ENCODE data around the gene TMCC3.
"Not testable (repeated sequence)": the region's sequence is repeated elsewhere in the genome, so short reads cannot be mapped to it uniquely, and the experiment has no call there.

The TMCC3 gene

DNA sequence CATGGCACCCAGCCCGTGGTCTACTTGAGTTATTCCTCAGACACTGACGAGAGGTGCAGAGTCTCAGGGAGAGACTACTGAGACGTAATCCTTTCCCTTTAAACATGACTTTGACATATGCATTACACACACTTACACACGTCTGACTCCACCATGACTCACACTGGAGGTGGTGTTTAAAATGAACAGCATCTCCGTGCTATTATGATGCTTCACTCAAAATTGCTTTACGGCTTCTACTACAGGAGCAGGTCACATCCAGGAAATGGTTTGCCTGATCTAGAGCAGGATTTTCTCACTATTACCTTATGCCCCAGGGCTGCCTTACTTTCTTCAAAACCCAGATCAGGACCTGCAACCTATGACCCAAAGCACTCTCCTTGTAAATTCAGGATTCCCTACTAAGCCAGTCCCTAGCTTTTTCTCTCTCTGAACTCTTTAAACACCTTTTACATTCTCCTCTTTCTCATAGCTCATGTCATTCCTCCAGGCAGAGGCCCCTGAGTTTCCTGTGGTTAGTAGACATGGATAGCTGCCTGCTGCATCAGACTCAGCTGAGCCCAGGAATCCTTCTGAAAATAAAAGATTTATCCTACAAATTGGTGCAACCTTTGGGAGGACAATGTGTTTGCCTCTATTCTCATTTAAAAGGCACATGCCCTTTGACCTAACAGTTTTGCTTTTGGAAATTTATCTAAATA, 31.2 kb downstream of the TMCC3 start:
- H3K4me3 ChIP-seq (ENCODE audit: low read depth, low read length): no peak overlapping the region
- TF ChIP-seq, protein P1, sequence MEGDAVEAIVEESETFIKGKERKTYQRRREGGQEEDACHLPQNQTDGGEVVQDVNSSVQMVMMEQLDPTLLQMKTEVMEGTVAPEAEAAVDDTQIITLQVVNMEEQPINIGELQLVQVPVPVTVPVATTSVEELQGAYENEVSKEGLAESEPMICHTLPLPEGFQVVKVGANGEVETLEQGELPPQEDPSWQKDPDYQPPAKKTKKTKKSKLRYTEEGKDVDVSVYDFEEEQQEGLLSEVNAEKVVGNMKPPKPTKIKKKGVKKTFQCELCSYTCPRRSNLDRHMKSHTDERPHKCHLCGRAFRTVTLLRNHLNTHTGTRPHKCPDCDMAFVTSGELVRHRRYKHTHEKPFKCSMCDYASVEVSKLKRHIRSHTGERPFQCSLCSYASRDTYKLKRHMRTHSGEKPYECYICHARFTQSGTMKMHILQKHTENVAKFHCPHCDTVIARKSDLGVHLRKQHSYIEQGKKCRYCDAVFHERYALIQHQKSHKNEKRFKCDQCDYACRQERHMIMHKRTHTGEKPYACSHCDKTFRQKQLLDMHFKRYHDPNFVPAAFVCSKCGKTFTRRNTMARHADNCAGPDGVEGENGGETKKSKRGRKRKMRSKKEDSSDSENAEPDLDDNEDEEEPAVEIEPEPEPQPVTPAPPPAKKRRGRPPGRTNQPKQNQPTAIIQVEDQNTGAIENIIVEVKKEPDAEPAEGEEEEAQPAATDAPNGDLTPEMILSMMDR (IDR thresholded peaks at IDR 0.05; ENCODE audit: low read depth, low read length, missing control alignments): no peak
- no peak for DNase-seq (ENCODE audit: low read depth)

DNA sequence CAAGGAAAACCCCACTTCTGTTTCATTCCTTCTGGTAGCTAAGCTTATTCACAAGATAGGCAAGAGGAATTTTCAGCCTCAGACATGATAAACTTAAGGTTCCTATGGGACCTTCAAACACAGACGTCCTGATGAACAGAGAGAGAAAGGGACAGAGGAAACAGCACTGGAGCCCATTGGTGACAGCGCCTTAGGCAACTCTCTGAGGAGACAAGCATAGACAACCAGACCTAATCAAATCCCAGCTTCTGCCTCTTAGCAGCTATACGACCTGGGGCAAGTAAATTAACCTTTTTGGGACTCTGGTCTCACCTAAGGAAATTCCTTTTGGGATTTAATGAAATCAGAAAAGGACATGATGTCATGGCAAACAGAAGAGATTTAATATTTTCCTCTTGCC, 33.3 kb downstream of the TMCC3 start:
- DNase-seq (ENCODE audit: low read depth): no peak
- TF ChIP-seq, protein P1 (IDR thresholded peaks at IDR 0.05; ENCODE audit: low read depth, low read length, missing control alignments): no peak
- no peak overlapping the region for H3K4me3 ChIP-seq (ENCODE audit: low read depth, low read length)

DNA sequence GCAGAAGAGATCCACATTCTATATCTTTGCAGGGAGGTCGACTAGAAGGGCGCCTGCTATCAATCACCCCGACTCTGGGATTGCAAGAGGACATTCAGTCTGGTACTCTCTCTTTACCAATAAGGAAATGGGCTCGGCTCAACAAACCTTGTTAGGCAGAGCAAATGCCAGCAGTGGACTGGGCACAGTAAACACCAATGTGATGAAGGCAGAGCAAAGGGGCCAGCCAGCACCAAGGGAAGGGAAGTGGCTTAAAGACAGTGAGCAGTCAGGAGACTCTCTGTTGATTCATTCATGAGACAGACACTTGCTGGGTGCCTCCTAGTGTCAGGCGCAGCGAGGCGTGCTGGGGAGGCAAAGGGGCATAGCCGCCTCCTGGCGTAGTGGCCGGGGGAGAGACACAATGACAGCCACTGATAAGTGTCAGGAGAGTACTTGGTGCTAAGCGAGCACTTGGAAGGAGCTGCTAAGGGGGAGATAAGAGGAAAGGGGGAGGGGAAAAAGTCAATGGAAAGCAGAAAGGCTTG, 34.1 kb downstream of the TMCC3 start:
- TF ChIP-seq, protein P1 (IDR thresholded peaks at IDR 0.05; ENCODE audit: low read depth, low read length, missing control alignments): no peak
- DNase-seq (ENCODE audit: low read depth): no peak
- H3K4me3 ChIP-seq (ENCODE audit: low read depth, low read length): no peak overlapping the region

DNA sequence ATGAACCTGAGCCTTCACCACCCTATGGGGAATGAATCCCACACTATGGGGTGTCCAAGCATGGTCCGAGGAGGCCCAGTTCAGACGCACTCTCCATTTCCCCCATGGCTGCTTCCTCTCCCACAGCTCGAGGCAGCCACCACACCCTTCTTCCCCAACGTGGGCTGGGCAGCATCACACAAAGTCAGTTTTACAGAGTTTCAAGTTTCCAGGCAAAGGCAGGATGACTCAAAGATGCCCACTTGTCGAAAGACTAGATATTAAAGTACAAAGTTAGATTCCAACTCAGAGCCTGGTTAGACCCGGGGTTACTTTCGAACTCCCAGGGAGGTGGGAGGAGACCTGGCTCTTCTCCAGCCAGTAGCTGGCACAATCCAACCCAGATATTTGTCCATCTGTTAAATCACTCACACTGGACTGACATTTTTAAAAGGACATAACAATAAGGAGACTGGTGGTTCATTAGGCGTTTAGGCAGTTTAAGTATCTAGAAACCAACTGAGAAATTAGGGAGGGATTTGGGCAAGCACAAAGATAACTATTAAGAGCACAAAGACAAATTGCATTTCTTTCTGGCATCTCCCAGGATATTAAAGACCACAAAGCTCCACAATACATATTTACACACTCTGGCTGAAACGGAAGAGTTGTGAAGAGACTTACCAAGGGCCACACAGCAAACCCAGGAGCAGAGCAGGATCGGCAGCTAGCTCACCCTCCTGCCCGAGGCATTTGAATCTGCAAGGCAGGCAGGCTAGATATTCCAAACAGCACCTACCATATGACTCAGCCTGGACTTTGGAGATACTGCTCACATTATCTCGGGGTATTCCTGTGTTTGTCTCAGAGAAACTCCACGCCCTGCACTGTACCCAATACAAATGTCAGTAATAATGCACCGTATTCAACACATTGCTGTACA, 34.8 kb downstream of the TMCC3 start:
- TF ChIP-seq, protein P1 (IDR thresholded peaks at IDR 0.05; ENCODE audit: low read depth, low read length, missing control alignments): no peak
- no peak for DNase-seq (ENCODE audit: low read depth)
- H3K4me3 ChIP-seq (ENCODE audit: low read depth, low read length): no peak overlapping the region

DNA sequence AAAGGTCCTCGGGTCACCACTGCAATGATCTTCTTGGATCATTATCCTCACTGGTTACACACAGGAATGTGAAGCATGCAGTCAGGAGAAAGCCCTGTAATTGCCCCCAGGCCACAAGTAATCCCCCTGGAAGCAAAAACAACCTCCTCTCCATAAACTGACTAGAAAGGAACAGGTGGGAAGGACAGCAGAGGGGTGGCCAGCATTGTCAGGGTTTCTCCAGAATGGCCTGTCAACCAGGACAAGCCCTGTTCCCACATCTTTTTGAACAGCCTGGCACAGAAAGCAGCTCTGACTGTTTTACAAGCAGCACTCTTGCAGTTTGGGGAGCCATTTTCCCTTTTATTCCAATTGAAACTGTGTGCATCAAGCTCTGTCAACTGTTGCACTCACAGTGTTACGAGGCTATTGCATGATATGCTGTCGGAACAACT, 36.1 kb downstream of the TMCC3 start:
- H3K4me3 ChIP-seq (ENCODE audit: low read depth, low read length): no peak overlapping the region
- no peak for DNase-seq (ENCODE audit: low read depth)
- TF ChIP-seq, protein P1 (IDR thresholded peaks at IDR 0.05; ENCODE audit: low read depth, low read length, missing control alignments): no peak

DNA sequence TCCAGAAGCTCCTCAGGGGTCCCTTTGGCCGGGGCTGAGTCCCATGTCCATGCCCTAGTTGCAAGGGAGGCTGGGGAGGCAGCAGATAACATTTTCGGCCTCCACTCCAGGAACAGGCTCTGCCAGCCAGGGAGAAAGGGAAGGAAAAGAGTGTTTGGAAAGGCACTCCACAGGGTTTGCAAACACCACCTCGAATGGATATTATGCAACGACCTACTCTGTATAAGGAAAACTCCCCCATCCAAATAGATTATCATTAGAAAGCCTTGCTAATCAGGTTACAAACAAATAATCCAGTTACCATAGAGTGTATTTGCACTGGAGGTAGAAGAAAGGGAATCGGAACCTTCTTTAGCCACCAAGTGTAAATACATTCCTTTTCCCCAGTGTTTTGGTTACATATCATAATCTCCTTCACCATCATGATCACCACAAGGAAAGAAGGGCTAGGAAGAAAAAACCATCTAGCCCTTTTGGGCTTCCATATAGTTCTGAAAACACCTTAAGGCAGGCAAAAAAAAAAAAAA, 40.4 kb downstream of the TMCC3 start:
- TF ChIP-seq, protein P1 (IDR thresholded peaks at IDR 0.05; ENCODE audit: low read depth, low read length, missing control alignments): no peak
- DNase-seq (ENCODE audit: low read depth): no peak
- no peak overlapping the region for H3K4me3 ChIP-seq (ENCODE audit: low read depth, low read length)

DNA sequence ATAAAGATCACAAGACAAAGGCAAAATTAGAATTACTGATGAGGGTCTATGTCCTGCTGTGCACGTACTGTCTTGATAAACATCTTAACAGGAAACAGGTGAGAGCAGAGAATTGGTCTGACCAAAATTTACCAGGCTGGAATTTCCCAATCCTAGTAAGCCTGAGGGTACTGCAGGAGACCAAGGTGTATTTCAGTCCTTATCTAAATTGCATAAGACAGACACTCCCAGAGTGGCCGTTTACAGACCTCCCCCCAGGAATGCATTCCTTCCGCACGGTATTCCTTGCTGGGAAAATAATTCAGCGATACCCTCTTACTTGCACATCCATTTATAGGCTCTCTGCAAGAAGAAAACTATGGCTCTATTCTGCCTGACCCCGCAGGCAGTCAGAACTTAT, 43.5 kb downstream of the TMCC3 start:
- not testable (repeated sequence) for H3K4me3 ChIP-seq (ENCODE audit: low read depth, low read length); DNase-seq (ENCODE audit: low read depth)
